GM10266 (cell line): ENCODE results near the gene HNRNPA0.

Experiments used
- DNase-seq: peaks from one replicate; pipeline ENCODE4 v3.0.0; 2012; ENCODE audit errors: extremely low spot score
- TF ChIP-seq, protein P1 (sequence below): IDR thresholded peaks from 2 replicates; pipeline ENCODE4 v1.5.1; 2012; ENCODE audit warnings: mild to moderate bottlenecking, low read depth; ENCODE audit not compliant: control insufficient read depth, insufficient read depth; ENCODE audit errors: missing control alignments

Gene HNRNPA0

DNA sequence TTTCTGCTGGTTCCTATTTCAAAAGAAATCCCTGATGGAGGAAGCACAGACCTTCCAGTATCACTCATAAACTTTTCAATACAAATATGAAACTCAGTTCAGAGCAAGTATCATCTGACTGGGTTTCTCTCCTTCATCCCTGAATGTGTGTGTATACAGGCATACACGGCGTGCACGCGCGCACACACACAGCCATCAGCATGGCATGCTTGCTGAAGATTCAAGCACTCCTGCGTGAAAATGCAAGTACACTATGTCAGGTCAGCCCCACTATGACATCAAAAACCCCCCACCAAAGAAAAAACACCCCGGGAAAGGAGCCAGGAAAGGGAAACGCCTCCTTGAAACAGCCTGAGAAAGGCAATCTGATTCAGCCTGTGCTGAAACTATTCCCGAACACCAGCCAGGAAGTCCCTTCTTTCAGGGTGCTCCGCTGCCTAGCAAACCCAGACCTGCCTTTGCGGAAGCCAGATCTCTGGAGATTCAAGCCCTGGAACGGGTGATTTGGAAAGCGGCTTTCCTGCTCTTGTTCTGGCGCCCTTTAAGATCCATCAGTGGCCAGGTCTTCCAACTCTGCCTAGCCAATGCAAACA is 19.1 kb downstream of the HNRNPA0 start:
- TF ChIP-seq, protein P1, sequence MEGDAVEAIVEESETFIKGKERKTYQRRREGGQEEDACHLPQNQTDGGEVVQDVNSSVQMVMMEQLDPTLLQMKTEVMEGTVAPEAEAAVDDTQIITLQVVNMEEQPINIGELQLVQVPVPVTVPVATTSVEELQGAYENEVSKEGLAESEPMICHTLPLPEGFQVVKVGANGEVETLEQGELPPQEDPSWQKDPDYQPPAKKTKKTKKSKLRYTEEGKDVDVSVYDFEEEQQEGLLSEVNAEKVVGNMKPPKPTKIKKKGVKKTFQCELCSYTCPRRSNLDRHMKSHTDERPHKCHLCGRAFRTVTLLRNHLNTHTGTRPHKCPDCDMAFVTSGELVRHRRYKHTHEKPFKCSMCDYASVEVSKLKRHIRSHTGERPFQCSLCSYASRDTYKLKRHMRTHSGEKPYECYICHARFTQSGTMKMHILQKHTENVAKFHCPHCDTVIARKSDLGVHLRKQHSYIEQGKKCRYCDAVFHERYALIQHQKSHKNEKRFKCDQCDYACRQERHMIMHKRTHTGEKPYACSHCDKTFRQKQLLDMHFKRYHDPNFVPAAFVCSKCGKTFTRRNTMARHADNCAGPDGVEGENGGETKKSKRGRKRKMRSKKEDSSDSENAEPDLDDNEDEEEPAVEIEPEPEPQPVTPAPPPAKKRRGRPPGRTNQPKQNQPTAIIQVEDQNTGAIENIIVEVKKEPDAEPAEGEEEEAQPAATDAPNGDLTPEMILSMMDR = no peak
- no peak for DNase-seq

DNA sequence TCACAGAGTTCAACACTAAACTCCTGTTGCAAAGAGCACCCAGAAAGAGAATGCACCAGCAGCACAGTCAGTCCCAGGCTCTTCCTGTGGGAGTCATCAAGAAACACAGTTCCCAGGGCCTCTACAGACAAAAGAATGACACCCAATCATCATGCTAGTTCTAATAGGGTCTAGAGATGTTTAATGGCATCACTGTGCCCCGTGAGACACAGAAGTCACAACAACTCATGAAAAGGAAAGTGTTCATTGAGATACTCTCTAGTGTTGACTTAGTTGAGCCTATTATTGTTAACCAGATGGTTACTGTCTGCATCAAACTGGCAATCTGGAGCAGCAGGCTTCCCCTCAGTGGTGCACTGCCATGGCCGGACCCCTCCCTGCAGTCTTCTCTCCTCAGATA is 19.8 kb downstream of the HNRNPA0 start:
- TF ChIP-seq, protein P1 = no peak
- DNase-seq = no peak

GRCh38 chr5:137733922-137734321 is 20.2 kb downstream of the HNRNPA0 start:
- DNase-seq = no peak
- TF ChIP-seq, protein P1 = no peak

DNA sequence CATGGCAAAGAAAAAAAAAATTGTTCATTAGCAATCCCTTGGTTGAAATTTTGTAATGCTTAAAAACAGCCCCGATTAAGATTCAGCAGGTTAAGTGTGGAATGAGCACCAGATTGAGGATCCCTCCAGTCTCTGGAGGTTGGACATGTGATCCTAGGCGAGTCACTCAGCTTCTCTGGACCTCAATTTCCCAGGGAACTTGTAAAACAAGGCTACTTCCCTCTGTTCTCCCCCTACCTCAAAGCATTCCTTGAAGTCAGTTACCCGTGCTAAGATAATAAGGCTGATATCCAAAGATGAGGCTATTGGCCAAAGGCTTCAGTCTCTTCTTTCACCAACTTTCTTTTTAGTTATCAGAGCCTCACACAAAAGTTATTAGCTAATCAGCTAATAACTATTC is 21.2 kb downstream of the HNRNPA0 start:
- no peak for DNase-seq
- TF ChIP-seq, protein P1 = no peak

- TF ChIP-seq, protein P1 = no peak
- no peak for DNase-seq
Observed at GRCh38 chr5:137731176-137731575, 23.0 kb downstream of the HNRNPA0 start.

- TF ChIP-seq, protein P1 = no peak
- DNase-seq = no peak
Observed at GRCh38 chr5:137730336-137730735, 23.8 kb downstream of the HNRNPA0 start.

GRCh38 chr5:137728048-137728447 is 26.1 kb downstream of the HNRNPA0 start:
- TF ChIP-seq, protein P1 = no peak
- no peak for DNase-seq
